Activated CD4-positive, alpha-beta T cell treated with anti-CD3 and anti-CD28 coated beads, Interleukin-2, amount 10 ng/mL, durations not matched to agents 24 days and 14 days (primary cell): Measurements from ENCODE around the gene NOD1. TPM values are rescaled to one million over a fixed set of nuclear protein-coding genes. Genes with fewer than 3 reads are reported as not detected.
"Not testable (repeated sequence)": the region's sequence is repeated elsewhere in the genome, so short reads cannot be mapped to it uniquely, and the experiment has no call there.

Experiments used
- DNase-seq: peaks from one replicate; pipeline ENCODE4 v3.0.0; 2022
- H3K27ac Mint-ChIP-seq: one replicate; pipeline ENCODE4 v1.8.0; 2022; ENCODE audit warnings: mild to moderate bottlenecking, mixed read lengths
- H3K27me3 Mint-ChIP-seq: one replicate; pipeline ENCODE4 v1.8.0; 2022; ENCODE audit warnings: mixed read lengths
- H3K36me3 Mint-ChIP-seq: one replicate; pipeline ENCODE4 v1.8.0; 2022; ENCODE audit warnings: low read depth, mild to moderate bottlenecking, mixed read lengths
- H3K4me1 Mint-ChIP-seq: one replicate; pipeline ENCODE4 v1.8.0; 2021; ENCODE audit warnings: mixed read lengths
- H3K4me3 Mint-ChIP-seq: one replicate; pipeline ENCODE4 v1.8.0; 2022; ENCODE audit warnings: mild to moderate bottlenecking, moderate library complexity, mixed read lengths
- H3K9me3 Mint-ChIP-seq: one replicate; pipeline ENCODE4 v1.8.0; 2021; ENCODE audit warnings: mixed read lengths
- intact Hi-C: fragments of 100-400 bp; cut with micrococcal nuclease; formaldehyde crosslinking; loops from one replicate; pipeline ENCODE4 v1.15.1; 2023
- total RNA-seq: library from RNA; stranded (reverse); gene quantifications from 2 replicates; pipeline ENCODE4 v1.2.3, GENCODE V29; 2022

NOD1 gene
- total RNA-seq, 1 donor from 2014 or later = 12.9 TPM

DNA sequence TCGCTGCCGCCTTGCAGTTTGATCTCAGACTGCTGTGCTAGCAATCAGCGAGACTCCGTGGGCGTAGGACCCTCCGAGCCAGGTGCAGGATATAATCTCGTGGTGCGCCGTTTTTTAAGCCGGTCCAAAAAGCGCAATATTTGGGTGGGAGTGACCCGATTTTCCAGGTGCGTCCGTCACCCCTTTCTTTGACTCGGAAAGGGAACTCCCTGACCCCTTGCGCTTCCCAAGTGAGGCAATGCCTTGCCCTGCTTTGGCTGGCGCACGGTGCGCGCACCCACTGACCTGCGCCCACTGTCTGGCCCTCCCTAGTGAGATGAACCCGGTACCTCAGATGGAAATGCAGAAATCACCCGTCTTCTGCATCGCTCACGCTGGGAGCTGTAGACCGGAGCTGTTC lies 58.5 kb downstream of the NOD1 start:
- H3K36me3 Mint-ChIP-seq, H3K4me3 Mint-ChIP-seq, H3K27me3 Mint-ChIP-seq, H3K27ac Mint-ChIP-seq, intact Hi-C loops, H3K9me3 Mint-ChIP-seq, H3K4me1 Mint-ChIP-seq: not testable (repeated sequence)
- DNase-seq = peak; percentile 2

- peak; percentile 37 for DNase-seq
- no peaks in the 10 kb centered on the region for H3K27me3 Mint-ChIP-seq
- intact Hi-C loops = loop anchor here (1.0 kb wide), 1 partner anchor 138 kb away; no protein-coding TSS in a partner anchor
- no peak overlapping the region for H3K4me3 Mint-ChIP-seq
- no peak overlapping the region for H3K27ac Mint-ChIP-seq
- H3K36me3 Mint-ChIP-seq = no peaks in the 10 kb centered on the region
- H3K9me3 Mint-ChIP-seq = peaks cover 3% of the 10 kb centered on the region
- H3K4me1 Mint-ChIP-seq = no peaks in the 10 kb centered on the region
Observed at GRCh38 chr7:30413864-30414263, 64.7 kb downstream of the NOD1 start.

DNA sequence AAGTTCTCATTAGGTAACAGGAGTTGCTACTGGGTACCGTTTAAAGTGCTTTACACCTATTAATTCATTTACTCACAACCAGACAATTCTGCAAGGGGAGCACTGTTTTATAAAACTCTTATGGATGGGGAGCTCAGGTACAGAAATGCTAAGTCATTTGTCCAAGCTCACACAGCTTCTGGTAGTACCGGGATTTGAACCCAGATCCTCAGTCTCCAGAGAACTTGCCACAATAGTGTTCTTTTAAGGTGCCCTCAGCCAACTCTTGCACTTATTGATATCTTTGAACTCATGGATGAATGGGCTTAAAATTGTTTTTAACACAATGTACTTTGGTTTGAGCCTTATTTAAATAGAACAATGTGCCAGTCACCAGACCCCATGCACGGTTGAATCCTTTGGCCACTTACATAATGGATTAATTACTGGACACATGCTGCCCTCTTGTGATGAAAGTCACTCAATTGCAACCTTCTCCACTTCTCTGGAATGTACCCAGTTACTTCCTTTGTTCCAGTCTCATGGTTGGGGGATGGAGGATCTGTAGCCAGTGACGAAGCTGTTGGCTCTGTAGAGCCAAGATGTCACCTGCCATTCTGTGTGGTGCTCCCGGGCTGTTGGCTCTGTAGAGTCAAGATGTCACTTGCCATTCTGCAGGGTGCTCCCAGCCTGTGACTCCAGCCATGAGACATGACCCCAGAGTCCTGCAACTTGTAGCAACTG lies 65.6 kb downstream of the NOD1 start:
- Mint-ChIP-seq H3K4me1 (no peaks in the 10 kb centered on the region), H3K9me3 (peaks cover 3% of the 10 kb centered on the region), H3K4me3 (no peak overlapping the region), H3K36me3 (no peaks in the 10 kb centered on the region), H3K27me3 (no peaks in the 10 kb centered on the region), H3K27ac (no peak overlapping the region)
- intact Hi-C loops = loop anchor here (1.0 kb wide), 1 partner anchor 137 kb away; no protein-coding TSS in a partner anchor
- peak; percentile 61 for DNase-seq

DNA sequence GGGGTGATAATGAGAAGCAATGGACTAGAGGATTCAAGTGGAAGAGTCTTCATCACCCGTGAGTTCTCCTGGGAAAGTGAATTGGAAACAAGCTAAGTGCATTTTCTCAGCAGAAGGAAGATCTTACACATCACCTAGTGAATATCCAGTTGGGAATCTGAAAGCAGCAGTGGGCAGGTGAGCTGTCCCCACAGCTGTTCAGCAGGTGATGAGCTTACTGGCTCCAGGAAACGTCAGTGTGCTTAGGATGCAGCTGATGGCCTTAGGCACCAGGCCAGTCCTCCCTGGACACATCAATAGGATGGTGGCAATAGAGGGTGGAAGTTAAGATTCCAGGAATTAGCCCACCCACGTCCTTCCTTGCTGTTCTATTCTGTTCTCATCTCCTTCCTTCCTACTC lies 66.7 kb downstream of the NOD1 start:
- Mint-ChIP-seq H3K4me3 (no peak overlapping the region), H3K27me3 (no peaks in the 10 kb centered on the region), H3K36me3 (no peaks in the 10 kb centered on the region), H3K9me3 (peaks cover 3% of the 10 kb centered on the region), H3K4me1 (no peaks in the 10 kb centered on the region), H3K27ac (no peak overlapping the region)
- DNase-seq = peak; percentile 21
- intact Hi-C loops = no loop called here

DNA sequence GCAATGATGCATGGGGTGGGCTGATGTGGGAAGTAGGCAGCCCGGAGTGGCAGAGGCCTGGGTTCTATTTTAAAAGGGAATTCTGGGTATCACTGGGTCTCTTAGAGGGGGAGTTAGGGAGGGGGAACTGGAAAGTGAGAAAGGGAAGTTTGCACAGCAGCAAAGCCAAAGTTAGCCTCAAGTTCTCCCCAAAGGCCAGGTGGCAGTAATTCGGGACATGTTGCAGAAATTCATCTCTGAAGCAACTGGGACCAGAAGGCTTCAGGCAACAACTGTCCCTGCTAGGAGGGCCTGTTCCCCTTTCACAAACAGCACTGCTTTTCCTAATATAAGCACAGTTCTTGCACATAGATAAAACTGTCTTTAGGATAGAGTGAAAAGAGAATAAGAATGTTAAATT lies 67.4 kb downstream of the NOD1 start:
- DNase-seq = peak; percentile 31
- intact Hi-C loops = no loop called here
- Mint-ChIP-seq H3K27ac (no peak overlapping the region), H3K9me3 (peaks cover 3% of the 10 kb centered on the region), H3K4me3 (no peak overlapping the region), H3K27me3 (no peaks in the 10 kb centered on the region), H3K36me3 (no peaks in the 10 kb centered on the region), H3K4me1 (no peaks in the 10 kb centered on the region)

- intact Hi-C loops = no loop called here
- no peaks in the 10 kb centered on the region for H3K9me3 Mint-ChIP-seq
- H3K4me3 Mint-ChIP-seq = no peak overlapping the region
- no peak overlapping the region for H3K27ac Mint-ChIP-seq
- no peaks in the 10 kb centered on the region for H3K36me3 Mint-ChIP-seq
- H3K4me1 Mint-ChIP-seq = peaks cover under 1% of the 10 kb centered on the region
- no peak for DNase-seq
- H3K27me3 Mint-ChIP-seq = no peaks in the 10 kb centered on the region
Observed at GRCh38 chr7:30406664-30407425, 71.7 kb downstream of the NOD1 start.

- Mint-ChIP-seq H3K4me1 (peaks cover 7% of the 10 kb centered on the region), H3K4me3 (no peak overlapping the region), H3K36me3 (no peaks in the 10 kb centered on the region), H3K27me3 (no peaks in the 10 kb centered on the region), H3K27ac (no peak overlapping the region), H3K9me3 (no peaks in the 10 kb centered on the region)
- DNase-seq = no peak
- intact Hi-C loops = no loop called here
Observed at GRCh38 chr7:30405179-30405578, 73.4 kb downstream of the NOD1 start.

DNA sequence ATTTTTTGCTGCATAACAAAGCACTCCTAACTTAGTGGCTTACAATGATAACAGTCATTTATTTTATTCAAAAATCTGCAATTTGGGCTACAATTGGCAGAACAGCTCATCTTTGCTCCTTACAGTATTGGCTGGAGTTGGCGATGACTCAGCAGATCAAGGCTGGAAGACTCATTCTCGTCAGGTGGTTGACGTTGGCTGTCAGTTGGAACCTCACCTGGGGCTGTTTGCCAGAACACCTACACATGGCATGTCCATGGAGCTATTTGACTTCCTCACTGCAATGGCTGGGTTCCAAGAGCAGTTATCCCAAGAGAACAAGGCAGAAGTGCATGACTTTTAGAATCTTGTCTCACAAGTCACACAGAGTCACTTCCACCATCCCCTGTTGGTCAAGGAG lies 75.1 kb downstream of the NOD1 start:
- Mint-ChIP-seq H3K4me1 (peaks cover 7% of the 10 kb centered on the region), H3K4me3 (no peak overlapping the region), H3K9me3 (no peaks in the 10 kb centered on the region), H3K36me3 (no peaks in the 10 kb centered on the region), H3K27me3 (peaks cover 5% of the 10 kb centered on the region), H3K27ac (no peak overlapping the region)
- DNase-seq = no peak
- intact Hi-C loops = no loop called here

DNA sequence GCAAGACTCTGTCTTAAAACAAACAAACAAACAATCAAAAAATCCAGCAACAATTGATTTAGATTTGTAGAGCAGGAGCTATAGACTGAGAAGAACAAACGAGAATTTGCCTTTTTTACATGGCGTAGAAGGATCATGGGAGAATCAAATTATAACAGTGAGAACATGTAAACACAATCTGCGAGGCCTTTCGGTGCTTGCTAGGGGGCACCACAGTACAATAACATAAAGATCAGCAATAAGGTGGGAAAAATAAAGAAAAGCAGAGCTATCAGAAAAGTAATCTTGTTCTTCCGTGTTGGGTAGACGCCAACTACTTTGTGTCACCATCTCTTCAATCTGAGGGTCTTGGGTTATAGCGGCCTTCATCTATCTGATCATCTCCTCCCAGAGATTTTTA lies 82.2 kb downstream of the NOD1 start:
- Mint-ChIP-seq H3K27ac (no peak overlapping the region), H3K36me3 (peaks cover 2% of the 10 kb centered on the region), H3K9me3 (no peaks in the 10 kb centered on the region), H3K27me3 (peaks cover 6% of the 10 kb centered on the region), H3K4me3 (no peak overlapping the region), H3K4me1 (peaks cover 2% of the 10 kb centered on the region)
- intact Hi-C loops = no loop called here
- no peak for DNase-seq

GRCh38 chr7:30395676-30396075 lies 82.9 kb downstream of the NOD1 start:
- peaks cover 2% of the 10 kb centered on the region for H3K36me3 Mint-ChIP-seq
- peak; percentile 34 for DNase-seq
- H3K4me3 Mint-ChIP-seq = no peak overlapping the region
- intact Hi-C loops = no loop called here
- no peak overlapping the region for H3K27ac Mint-ChIP-seq
- H3K27me3 Mint-ChIP-seq = peaks cover 6% of the 10 kb centered on the region
- no peaks in the 10 kb centered on the region for H3K4me1 Mint-ChIP-seq
- H3K9me3 Mint-ChIP-seq = no peaks in the 10 kb centered on the region

- Mint-ChIP-seq H3K27me3 (no peaks in the 10 kb centered on the region), H3K4me1 (no peaks in the 10 kb centered on the region), H3K27ac (no peak overlapping the region), H3K36me3 (peaks cover 2% of the 10 kb centered on the region), H3K4me3 (no peak overlapping the region), H3K9me3 (no peaks in the 10 kb centered on the region)
- DNase-seq = no peak
- intact Hi-C loops = no loop called here
Observed at GRCh38 chr7:30391806-30392205, 86.8 kb downstream of the NOD1 start.

GRCh38 chr7:30390736-30391636 lies 87.6 kb downstream of the NOD1 start:
- DNase-seq = no peak
- Mint-ChIP-seq H3K36me3 (peaks cover 2% of the 10 kb centered on the region), H3K27ac (no peak overlapping the region), H3K4me1 (no peaks in the 10 kb centered on the region), H3K27me3 (no peaks in the 10 kb centered on the region), H3K9me3 (no peaks in the 10 kb centered on the region), H3K4me3 (no peak overlapping the region)
- intact Hi-C loops = no loop called here

- Mint-ChIP-seq H3K9me3 (no peaks in the 10 kb centered on the region), H3K36me3 (peaks cover 2% of the 10 kb centered on the region), H3K4me1 (no peaks in the 10 kb centered on the region), H3K4me3 (no peak overlapping the region), H3K27ac (no peak overlapping the region), H3K27me3 (no peaks in the 10 kb centered on the region)
- no peak for DNase-seq
- intact Hi-C loops = no loop called here
Observed at GRCh38 chr7:30389791-30390190, 88.8 kb downstream of the NOD1 start.

- H3K9me3 Mint-ChIP-seq = peaks cover 16% of the 10 kb centered on the region
- no peak for DNase-seq
- no peak overlapping the region for H3K27ac Mint-ChIP-seq
- intact Hi-C loops = no loop called here
- no peak overlapping the region for H3K4me3 Mint-ChIP-seq
- H3K36me3 Mint-ChIP-seq = peaks cover 3% of the 10 kb centered on the region
- no peaks in the 10 kb centered on the region for H3K4me1 Mint-ChIP-seq
- peaks cover 2% of the 10 kb centered on the region for H3K27me3 Mint-ChIP-seq
Observed at GRCh38 chr7:30382607-30383006, 96.0 kb downstream of the NOD1 start.
